GM19452 (cell line): Measurements from ENCODE around the gene KRTAP5-9.
"Not testable (repeated sequence)": the region's sequence is repeated elsewhere in the genome, so short reads cannot be mapped to it uniquely, and the experiment has no call there.

Experiments
- ATAC-seq: cut with Tn5 transposase; IDR thresholded peaks from one replicate; pipeline ENCODE4 v1.9.1; 2021; ENCODE audit not compliant: unreplicated experiment

Gene KRTAP5-9

DNA sequence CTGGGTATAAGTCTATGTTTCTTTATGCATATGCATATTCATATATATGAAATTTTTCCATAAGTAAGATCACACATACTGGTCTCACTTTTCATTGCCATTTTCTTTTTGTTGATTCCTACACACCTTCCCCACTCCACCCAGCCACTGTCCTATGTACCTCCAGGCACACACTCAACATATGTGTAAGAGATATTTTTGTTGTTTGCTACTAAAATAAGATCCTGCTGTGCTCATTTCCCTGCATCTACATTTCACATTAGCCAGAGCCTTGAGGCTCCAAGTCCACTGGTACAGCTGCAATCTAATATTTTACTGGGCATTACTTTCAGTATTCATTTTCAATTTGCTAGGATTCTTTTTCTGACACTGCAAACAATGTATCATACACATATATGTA is 9.0 kb downstream of the KRTAP5-9 start:
- no peak for ATAC-seq

DNA sequence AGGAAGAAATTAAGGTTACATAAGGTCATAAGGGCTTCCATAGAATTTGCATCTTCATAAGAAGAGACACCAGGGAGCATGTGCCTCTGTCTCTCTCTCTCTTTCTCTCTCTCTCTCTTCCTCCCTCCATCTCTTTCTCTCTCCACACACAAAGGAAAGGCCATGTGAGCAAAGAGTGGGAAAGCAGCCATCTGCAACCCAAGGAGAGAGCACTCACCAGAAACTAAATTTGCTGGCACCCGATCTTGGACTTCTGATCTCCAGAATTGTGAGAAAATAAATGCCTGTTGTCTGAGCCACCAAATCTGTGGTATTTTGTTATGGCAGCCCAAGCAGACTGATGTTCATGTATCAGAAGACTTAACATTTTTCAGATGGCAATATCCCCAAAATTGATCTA is 10.8 kb downstream of the KRTAP5-9 start:
- ATAC-seq = no peak

DNA sequence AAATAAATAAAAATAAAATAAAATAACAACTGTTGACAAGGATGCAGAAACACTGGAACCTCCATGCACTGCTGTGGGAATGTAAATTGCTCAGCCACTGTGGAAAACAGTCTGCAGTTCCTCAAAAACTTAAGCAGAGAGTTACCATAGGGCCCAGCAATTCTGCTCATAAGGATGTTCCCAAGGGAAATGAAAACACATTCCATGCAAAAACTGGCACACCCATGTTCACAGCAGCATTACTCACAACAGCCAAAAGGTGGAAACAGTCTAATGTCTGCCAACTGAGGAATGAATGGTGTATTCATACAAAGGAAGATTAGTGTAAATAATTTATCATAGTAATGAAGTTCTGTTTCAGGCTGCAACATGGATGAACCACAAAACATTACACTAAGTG is 13.9 kb downstream of the KRTAP5-9 start:
- ATAC-seq = no peak

DNA sequence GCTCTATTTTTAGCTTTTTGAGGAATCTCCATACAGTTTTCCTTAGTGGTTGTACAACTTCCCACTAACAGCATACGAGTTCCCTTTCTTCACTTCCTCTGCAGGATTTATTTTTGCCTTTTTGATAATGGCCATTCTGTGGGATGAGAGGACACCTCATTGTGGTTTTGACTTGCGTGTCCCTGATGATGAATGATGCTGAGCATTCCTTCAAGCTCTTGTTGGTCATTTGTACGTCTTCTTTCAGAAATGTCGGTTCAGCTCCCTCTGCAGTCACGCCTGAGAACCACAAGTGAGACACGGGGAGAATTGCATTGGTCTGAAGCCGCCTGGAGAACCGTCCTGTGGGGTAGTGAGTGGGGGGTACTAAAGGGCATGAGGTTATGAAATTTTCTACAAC is 15.2 kb downstream of the KRTAP5-9 start:
- ATAC-seq = no peak

DNA sequence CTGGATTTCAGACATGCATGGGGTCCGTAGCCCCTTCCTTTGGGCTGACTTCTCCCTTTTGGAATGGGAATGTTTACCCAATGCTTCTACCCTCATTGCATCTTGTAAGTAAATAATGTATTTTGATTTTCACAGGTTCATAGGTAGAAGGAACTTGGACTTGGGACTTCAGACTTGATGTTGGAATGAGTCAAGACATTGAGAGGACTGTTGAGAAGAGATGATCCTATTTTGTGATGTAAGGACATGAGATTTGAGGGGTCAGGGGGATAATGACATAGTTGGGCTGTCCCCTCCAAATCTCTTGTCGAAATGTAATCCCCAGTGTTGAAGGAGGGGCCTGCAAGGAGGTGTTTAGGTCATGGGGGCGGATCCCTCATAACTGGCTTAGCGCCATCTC is 16.2 kb downstream of the KRTAP5-9 start:
- no peak for ATAC-seq

DNA sequence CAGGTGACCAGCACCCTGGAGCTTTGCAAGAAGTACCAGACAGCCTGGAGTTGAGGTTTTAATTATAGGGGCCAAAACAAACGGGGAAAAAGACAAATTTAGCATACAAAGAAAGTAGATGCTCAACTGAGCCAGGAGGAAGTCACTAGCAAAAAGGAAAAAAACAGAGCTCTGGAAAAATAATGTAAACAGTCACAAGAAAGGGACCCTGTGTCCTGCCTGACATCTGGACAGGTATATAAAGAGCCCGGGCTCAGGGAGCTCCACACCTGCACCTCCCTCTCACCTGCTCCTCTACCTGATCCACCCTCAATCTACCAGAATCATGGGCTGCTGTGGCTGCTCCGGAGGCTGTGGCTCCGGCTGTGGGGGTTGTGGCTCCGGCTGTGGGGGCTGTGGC is 17.0 kb downstream of the KRTAP5-9 start, which contains the start of gene KRTAP5-10:
KRTAP5-10 (plus strand) TSS at position 301 of the 400 bp plus-strand sequence; CDS start at position 326, 25 bp downstream.
- ATAC-seq = no peak

DNA sequence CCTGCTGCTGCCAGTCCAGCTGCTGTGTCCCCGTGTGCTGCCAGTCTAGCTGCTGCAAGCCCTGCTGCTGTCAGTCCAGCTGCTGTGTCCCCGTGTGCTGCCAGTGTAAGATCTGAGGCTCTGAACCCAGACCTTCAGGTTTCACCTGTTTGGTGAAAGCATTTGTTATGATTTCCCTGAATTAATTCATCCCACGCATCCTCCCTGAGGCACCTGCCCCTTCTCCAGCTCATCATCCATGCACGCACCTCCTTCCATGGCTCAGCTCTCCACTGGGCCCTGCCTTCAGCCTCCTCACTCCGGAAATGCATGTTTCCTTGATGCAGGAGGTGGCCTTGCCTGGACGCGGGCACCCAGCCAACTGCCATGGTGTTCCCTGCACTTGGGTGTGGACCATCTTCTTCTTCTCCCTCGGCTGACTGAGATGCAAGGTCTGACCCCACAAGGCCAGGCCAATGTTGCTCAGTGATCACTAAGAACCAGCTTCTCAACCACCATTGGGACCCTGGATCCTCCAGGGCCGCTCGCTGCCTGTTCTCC is 17.9 kb downstream of the KRTAP5-9 start:
- ATAC-seq = no peak

DNA sequence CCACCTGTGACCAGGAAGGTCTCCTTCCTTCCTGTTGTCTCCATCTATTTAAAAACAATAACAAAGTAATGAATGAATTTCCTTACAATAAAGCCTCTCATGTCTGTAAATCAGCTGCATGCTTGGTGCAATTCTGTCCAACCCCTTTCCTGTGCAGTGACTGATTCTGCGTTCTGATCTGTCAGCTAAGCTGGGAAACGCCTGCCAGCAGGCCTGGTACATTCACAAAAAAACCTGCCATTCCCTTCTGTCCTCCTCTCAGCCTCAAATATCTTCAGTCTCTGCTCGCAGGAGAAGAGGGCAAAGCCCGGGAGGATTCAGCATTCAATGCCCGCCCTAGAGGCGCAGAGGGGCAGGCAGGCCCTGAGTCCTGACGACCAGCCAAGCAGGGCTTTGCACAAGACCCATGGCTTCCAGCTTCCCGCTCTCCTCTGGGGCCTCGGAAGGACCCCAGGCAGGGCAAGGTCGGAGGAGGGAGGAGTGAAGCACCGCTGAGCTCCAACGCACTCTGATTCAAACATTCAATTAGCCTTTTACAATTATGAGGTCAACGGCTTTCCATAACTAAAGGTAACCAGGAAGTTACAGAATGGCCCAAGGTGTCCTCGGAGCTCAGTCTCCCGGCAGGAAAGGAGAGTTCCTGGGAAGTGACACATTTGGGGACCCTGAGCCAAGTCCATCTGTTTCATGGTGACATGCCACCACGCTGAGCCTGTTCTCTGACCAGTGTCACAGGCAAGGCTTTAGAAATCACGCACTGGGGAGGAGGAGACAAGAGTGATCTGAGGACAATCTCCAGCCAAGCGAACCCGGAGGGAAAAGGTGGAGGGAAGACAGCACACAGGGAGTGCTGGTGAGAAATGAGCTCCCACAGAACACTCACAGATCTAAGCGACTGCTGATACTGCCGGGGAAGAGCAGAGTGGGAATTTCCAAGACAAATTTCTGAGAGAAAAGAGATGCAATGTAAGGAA is 18.7 kb downstream of the KRTAP5-9 start:
- not testable (repeated sequence) for ATAC-seq

DNA sequence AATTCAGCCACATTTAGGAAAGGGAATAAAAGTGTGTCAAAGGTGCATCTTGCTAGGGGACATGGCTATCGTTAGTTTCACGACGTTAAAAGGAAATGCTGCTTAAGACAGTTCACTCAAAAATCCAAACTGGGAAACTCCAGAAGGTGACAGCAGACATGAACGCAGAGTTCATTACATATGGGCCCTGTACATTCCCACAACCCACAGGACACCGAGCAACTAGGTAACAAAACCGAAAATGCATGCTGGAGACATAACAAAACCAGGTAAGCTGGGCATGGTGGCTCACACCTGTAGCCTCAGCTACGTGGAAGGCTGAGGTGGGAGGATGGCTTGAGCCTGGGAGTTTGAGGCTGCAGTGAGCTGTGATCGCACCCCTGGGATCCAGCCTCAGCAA is 19.4 kb downstream of the KRTAP5-9 start:
- ATAC-seq = not testable (repeated sequence)

DNA sequence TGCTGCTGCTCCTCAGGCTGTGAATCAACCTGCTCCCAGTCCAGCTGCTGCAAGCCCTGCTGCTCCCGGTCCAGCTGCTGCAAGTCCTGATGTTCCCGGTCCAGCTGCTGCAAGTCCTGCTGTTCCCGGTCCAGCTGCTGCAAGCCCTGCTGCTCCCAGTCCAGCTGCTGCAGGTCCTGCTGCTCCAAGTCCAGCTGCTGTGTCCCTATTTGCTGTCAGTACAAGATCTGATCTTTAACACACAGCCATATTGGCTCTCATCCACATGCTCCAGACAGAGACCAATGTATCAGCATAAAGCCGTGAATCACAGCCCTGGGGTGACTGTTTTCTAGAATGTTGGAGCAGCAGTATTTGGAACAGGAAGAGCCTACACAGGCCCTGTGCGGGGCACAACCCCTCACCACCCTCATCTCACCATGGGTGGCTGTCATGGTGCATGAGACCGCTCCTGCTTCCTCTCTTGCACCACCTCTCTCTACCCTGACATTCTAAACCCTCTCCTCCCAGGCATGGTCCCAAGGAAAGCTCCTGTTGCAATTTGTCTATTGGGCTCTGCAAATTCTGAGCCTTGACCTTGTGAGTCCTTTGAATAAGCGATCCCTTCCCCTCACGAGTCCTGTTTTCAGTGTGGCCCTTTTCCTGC is 20.6 kb downstream of the KRTAP5-9 start:
- no peak for ATAC-seq

DNA sequence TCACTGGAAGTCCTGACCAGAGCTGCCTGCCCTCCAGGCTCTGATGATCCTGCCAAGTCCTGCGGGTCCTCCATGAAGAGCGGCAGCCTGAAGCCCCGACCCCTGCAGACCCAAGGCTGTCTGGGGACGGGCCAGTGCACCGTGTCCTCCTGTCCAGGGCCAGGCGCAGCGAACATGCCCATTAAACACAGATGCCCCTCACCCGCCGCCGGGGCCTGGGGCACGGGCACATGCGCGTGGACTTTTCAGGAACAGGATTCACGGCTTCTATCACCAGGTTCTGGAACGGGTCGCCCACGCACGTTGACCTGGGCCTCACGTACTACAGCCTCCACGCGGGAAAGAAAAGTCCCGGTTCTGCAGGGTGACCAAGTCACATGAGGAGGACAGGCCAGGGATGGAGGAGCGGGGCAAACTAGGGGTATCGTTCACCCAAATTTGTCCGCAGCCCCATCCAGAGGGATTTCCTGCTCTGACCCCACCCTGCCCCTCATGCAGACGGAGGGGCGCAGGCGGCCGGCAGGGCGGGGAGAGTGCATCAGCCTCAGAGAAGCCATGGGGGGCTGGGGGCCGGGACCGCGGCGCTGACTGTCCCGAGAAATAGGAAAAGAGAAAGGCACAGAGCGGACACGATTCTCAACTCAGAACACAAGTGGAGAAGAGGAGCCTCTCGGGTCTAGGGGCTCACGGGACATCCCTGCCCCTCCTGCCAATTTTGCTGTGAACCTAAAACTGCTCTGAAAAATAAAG is 23.1 kb downstream of the KRTAP5-9 start:
- ATAC-seq = not testable (repeated sequence)

DNA sequence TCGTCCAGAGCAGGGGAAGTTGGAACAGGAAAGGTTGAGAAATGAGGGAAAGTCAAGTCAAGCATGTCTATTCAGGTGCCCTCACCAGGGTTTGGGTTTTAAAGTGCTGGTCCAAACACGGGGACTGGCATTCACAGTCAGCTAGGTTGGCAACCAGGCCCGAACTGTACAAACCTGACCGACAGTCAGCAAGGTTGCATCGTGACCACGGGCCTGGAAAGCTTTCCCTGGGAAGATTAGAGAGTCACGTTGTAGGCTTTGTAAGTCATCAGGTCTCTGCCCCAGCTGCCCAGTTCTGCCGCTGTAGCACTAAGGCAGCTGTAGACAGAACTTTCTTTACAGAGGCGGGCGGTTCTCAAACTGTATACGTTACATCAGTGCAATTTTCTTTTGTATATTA is 24.6 kb downstream of the KRTAP5-9 start:
- ATAC-seq = no peak

DNA sequence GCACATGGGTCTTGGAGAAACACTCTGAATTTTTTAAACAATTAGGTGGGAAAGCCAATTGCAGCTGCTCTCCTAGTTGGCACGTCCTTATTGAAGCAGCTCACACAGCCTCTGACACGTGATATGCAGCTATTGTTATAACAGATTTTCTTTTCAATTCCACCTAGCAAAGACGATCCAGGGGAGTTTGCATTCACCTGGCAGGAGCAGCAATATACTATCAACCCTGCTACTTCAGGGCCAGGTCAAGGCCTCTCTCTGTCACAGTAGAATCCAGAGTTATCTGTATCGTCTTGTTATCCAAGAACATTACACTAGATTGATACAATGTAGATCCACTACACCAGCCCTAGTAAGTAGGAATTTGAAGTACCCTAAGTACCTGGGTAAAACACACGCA is 26.2 kb downstream of the KRTAP5-9 start:
- no peak for ATAC-seq

DNA sequence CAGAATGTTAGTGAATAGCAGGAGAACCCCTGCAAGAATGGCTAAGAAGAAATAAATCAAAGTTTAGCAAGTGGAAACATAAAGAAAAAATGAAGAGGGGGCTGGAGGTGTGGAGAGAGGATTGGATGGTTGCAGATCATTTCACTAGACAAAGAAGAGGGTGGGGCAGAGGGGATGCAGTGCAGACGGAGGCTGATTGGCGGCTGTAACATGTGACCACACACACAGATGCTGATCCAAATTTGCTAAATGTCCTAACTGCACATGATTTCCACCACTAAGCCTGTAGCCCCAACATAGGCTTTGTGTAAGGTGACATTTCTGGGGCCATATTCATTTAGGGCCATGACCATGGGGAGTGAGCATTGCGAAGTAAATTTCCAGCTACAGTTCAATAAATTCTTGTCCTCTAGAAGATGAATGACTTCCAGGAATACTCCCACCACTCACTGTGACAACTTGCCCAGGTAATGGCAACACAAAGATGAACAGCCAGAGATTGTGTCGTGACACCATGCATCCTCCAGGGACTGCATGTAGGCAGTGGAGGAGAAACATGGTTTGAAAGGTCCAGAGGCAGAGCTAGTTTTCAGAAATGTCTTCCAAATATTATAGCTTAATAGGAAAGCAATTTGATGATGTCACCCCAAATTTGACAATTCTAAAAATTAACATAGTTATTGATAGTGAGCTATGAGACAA is 27.7 kb downstream of the KRTAP5-9 start:
- no peak for ATAC-seq

DNA sequence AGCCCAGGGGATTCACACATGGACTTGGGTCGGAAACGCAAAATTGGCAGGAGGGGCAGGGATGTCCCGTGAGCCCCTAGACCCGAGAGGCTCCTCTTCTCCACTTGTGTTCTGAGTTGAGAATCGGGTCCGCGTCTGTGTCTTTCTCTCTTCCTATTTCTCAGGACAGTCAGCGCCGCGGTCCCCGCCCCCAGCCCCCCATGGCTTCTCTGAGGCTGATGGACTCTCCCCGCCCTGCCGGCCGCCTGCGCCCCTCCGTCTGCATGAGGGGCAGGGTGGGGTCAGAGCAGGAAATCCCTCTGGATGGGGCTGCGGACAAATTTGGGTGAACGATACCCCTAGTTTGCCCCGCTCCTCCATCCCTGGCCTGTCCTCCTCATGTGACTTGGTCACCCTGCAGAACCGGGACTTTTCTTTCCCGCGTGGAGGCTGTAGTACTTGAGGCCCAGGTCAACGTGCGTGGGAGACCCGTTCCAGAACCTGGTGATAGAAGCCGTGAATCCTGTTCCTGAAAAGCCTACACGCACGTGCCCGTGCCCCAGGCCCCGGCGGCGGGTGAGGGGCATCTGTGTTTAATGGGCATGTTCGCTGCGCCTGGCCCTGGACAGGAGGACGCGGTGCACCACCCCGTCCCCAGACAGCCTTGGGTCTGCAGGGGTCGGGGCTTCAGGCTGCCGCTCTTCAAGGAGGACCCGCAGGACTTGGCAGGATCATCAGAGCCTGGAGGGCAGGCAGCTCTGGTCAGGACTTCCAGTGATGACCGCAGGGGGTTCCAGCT is 28.7 kb downstream of the KRTAP5-9 start:
- ATAC-seq = not testable (repeated sequence)

DNA sequence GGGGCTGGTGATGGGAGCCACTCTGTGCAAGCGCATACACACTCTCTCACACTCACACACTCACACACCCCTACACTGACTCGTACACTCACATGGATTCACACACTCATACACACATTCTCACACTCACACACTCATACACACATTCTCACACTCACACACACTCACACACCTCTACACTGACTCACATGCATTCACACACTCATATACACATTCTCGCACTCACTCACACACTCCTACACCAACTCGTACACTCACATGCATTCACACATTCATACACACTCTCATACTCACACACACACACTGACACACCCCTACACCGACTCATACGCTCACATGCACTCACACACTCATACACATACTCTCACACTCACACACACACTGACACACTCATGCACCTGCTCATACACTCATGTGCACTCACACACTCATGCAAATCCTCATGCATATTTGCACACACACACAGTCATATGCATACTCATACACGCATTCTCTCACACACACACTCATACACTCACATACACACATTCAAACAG is 29.3 kb downstream of the KRTAP5-9 start:
- ATAC-seq = no peak

DNA sequence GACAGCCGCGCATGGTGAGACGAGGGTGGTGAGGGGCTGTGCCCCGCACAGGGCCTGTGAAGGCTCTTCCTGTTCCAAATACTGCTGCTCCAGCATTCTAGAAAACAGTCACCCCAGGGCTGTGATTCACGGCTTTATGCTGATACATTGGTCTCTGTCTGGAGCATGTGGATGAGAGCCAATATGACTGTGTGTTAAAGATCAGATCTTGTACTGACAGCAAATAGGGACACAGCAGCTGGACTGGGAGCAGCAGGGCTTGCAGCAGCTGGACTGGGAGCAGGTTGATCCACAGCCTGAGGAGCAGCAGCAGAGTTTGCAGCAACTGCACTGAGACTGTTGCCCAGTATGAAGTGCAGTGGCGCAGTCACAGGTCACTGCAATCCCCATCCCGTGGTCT is 31.3 kb downstream of the KRTAP5-9 start:
- ATAC-seq = not testable (repeated sequence)

DNA sequence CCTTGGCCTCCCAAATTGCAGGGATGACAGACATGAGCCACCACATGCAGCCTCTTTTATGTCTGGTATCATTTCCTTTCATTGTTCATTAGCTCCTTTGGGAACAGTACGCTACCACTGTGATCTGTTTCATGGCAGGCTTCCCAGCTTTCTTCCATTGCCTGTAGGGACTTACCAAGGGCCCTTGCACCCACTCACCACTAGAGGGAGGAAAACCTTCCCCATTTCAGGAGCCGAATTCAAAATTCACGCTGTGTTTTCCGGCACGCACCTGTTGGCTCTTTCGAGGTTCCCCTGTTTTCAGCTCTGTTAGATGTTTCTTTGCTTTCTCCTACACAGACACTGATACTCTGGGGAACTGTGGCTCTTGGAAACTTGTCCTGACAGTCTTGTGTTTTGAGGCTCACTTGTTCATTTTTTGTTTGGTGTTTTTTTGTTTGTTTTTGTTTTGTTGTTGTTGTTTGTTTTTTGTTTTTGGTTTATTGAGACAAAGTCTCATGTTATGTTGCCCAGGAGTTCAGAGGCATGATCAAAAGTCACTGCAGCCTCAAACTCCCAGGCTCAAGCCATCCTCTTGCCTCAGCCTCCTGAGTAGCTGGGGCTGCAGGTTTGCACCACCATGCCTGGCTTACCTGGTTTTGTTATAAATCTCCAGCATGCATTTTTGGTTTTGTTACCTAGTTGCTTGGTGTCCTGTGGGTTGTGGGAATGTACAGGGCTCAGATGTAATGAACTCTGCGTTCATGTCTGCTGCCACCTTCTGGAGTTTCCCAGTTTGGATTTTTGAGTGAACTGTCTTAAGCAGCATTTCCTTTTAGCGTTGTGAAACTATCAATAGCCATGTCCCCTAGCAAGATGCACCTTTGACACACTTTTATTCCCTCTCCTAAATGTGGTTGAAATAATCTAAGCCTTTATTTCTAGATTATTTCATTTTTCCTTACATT is 32.1 kb downstream of the KRTAP5-9 start:
- ATAC-seq = no peak
